Vagina (tissue), 2 donors: ENCODE data around the gene TPSG1. TPM values are rescaled to one million over a fixed set of nuclear protein-coding genes. Genes with fewer than 3 reads are reported as not detected.

Experiments
- DNase-seq, 2 donors: peaks; one replicate each; pipeline ENCODE4 v3.0.0-alpha.2; 2017; ENCODE audit errors: extremely low spot score in 2 of 2
- H3K27ac ChIP-seq: fragments of 200-600 bp; sonication (generic); one replicate; pipeline ENCODE4 v1.5.1; 2019
- H3K27me3 ChIP-seq: fragments of 200-600 bp; sonication (generic); one replicate; pipeline ENCODE4 v1.5.1; 2019
- H3K36me3 ChIP-seq, 2 donors: fragments of 200-600 bp; sonication (generic); one replicate each; pipeline ENCODE4 v1.5.1; 2017 to 2019
- H3K4me1 ChIP-seq: fragments of 200-600 bp; sonication (generic); one replicate; pipeline ENCODE4 v1.5.1; 2019
- H3K4me3 ChIP-seq, 2 donors: fragments of 200-600 bp; sonication (generic); 1 replicate in 1 of 2; 2 replicates in 1 of 2; pipeline ENCODE4 v1.5.1; 2016 to 2019
- H3K9me3 ChIP-seq: fragments of 200-600 bp; sonication (generic); one replicate; pipeline ENCODE4 v1.5.1; 2019
- CTCF ChIP-seq, 3 experiments: fragments of 450-650 bp in 2 of 3; fragments of 200-600 bp in 1 of 3; sonication (generic) in 1 of 3; IDR thresholded peaks; one replicate each; pipeline ENCODE4 v1.5.1; 2017 to 2019; ENCODE audit warnings: antibody characterized with exemption in 3 of 3, mild to moderate bottlenecking in 2 of 3, moderate library complexity in 2 of 3
- POLR2A ChIP-seq, 2 donors: fragments of 450-650 bp; IDR thresholded peaks; one replicate each; pipeline ENCODE4 v1.6.1; 2017; ENCODE audit warnings: antibody characterized with exemption in 2 of 2, mild to moderate bottlenecking in 2 of 2, moderate library complexity in 2 of 2
- POLR2AphosphoS5 ChIP-seq, 2 donors: sonication (generic); formaldehyde crosslinking; IDR thresholded peaks; one replicate each; pipeline ENCODE4 v1.9.0; 2017; ENCODE audit warnings: antibody characterized with exemption in 2 of 2, mild to moderate bottlenecking in 2 of 2, low read depth in 1 of 2; ENCODE audit not compliant: insufficient read depth in 1 of 2
- intact Hi-C: fragments of 100-400 bp; cut with DNase I; formaldehyde crosslinking; loops from one replicate; pipeline ENCODE4 v1.15.1; 2023
- total RNA-seq: library from RNA; depleted of rRNA; stranded (reverse); fragments of >200 nt; gene quantifications from one replicate; pipeline ENCODE4 v1.2.3, GENCODE V29; 2016

Gene TPSG1
- total RNA-seq, 1 donor from 2014 or later, result not detected

- DNase-seq, result no peak
- H3K27me3 ChIP-seq, result no peaks in the 10 kb centered on the region
- TF ChIP-seq POLR2AphosphoS5 (IDR thresholded peaks at IDR 0.05; ENCODE audit: insufficient read depth in 1 of 2, low read depth in 1 of 2) (no peak), CTCF (IDR thresholded peaks at IDR 0.05) (no peak), POLR2A (IDR thresholded peaks at IDR 0.05) (no peak)
- peak overlapping the region in 1 of 2 donors; percentile 19 for H3K4me3 ChIP-seq
- H3K9me3 ChIP-seq, result no peaks in the 10 kb centered on the region
- H3K4me1 ChIP-seq, result peaks cover 9% of the 10 kb centered on the region
- no peak overlapping the region for H3K27ac ChIP-seq
- no peaks in the 10 kb centered on the region for H3K36me3 ChIP-seq
- intact Hi-C loops, result no loop called here
Observed at GRCh38 chr16:1172651-1173050, 52.4 kb downstream of the TPSG1 start.

- DNase-seq, result no peak
- Histone ChIP-seq H3K4me1 (peaks cover 9% of the 10 kb centered on the region), H3K27me3 (no peaks in the 10 kb centered on the region), H3K9me3 (no peaks in the 10 kb centered on the region), H3K36me3 (no peaks in the 10 kb centered on the region), H3K4me3 (peak overlapping the region in 1 of 2 donors; percentile 19), H3K27ac (peak overlapping the region; percentile 53)
- intact Hi-C loops, result no loop called here
- TF ChIP-seq POLR2A (IDR thresholded peaks at IDR 0.05), result no peak
- TF ChIP-seq POLR2AphosphoS5 (IDR thresholded peaks at IDR 0.05; ENCODE audit: insufficient read depth in 1 of 2, low read depth in 1 of 2), result no peak
- TF ChIP-seq CTCF (IDR thresholded peaks at IDR 0.05), result no peak
Observed at GRCh38 chr16:1171854-1172428, 53.1 kb downstream of the TPSG1 start.

Other genes starting within 250 kb of the TPSG1 start
- gene SOX8, start 243.5 kb downstream of the TPSG1 start, total RNA-seq, result 0.74 TPM
- gene SSTR5, start 152.5 kb downstream of the TPSG1 start, total RNA-seq, result 0.98 TPM
- not detected for gene C1QTNF8, start 129.0 kb downstream of the TPSG1 start, total RNA-seq
- 10.8 TPM for gene CACNA1H, start 72.2 kb downstream of the TPSG1 start, total RNA-seq
- 59.7 TPM for gene TPSB2, start 4.9 kb upstream of the TPSG1 start, total RNA-seq
- gene TPSAB1, start 15.4 kb upstream of the TPSG1 start, total RNA-seq, result 70.0 TPM
- 7.1 TPM for gene TPSD1, start 30.8 kb upstream of the TPSG1 start, total RNA-seq
- 51.3 TPM for gene UBE2I, start 84.4 kb upstream of the TPSG1 start, total RNA-seq
- 4.2 TPM for gene BAIAP3, start 108.4 kb upstream of the TPSG1 start, total RNA-seq
- 60.6 TPM for gene TSR3, start 126.6 kb upstream of the TPSG1 start, total RNA-seq
- 63.3 TPM for gene GNPTG, start 126.7 kb upstream of the TPSG1 start, total RNA-seq
- 32.9 TPM for gene UNKL, start 189.4 kb upstream of the TPSG1 start, total RNA-seq
- 3.7 TPM for gene UQCC4, start 195.5 kb upstream of the TPSG1 start, total RNA-seq
- gene PERCC1, start 205.8 kb upstream of the TPSG1 start, total RNA-seq, result not detected
- not detected for gene CCDC154, start 219.3 kb upstream of the TPSG1 start, total RNA-seq
- 49.8 TPM for gene CLCN7, start 249.8 kb upstream of the TPSG1 start, total RNA-seq